Measurements from ENCODE around the gene ATP13A2.

The ATP13A2 gene

GRCh38 chr1:17045634-17046333 lies 34.1 kb upstream of the ATP13A2 start:
- peak; percentile 83 for DNase-seq (ENCODE audit: low read depth)
- H3K4me3 ChIP-seq (replicated peaks; ENCODE audit: low read depth, low read length) = peak overlapping the region; percentile 34

GRCh38 chr1:17045150-17045549 lies 33.4 kb upstream of the ATP13A2 start:
- H3K4me3 ChIP-seq (replicated peaks; ENCODE audit: low read depth, low read length) = no peak overlapping the region
- DNase-seq (ENCODE audit: low read depth) = no peak
- no peak for TF ChIP-seq CTCF (IDR thresholded peaks at IDR 0.05; ENCODE audit: low read length, missing control alignments)

More at GRCh38 chr1:17045634-17046333, 34.1 kb upstream of the ATP13A2 start:
- peak; percentile 77 for TF ChIP-seq CTCF (IDR thresholded peaks at IDR 0.05; ENCODE audit: low read length, missing control alignments)

- no peak overlapping the region for H3K4me3 ChIP-seq (replicated peaks; ENCODE audit: low read depth, low read length)
- DNase-seq (ENCODE audit: low read depth) = no peak
- no peak for TF ChIP-seq CTCF (IDR thresholded peaks at IDR 0.05; ENCODE audit: low read length, missing control alignments)
Measured at GRCh38 chr1:17043676-17044075, 31.9 kb upstream of the ATP13A2 start.

- DNase-seq (ENCODE audit: low read depth) = no peak
- no peak overlapping the region for H3K4me3 ChIP-seq (replicated peaks; ENCODE audit: low read depth, low read length)
- TF ChIP-seq CTCF (IDR thresholded peaks at IDR 0.05; ENCODE audit: low read length, missing control alignments) = no peak
Measured at GRCh38 chr1:17040135-17040534, 28.4 kb upstream of the ATP13A2 start.

- H3K4me3 ChIP-seq (replicated peaks; ENCODE audit: low read depth, low read length) = no peak overlapping the region
- no peak for TF ChIP-seq CTCF (IDR thresholded peaks at IDR 0.05; ENCODE audit: low read length, missing control alignments)
- DNase-seq (ENCODE audit: low read depth) = no peak
Measured at GRCh38 chr1:17039522-17039921, 27.8 kb upstream of the ATP13A2 start.

GRCh38 chr1:17033481-17033880 lies 21.8 kb upstream of the ATP13A2 start:
- no peak overlapping the region for H3K4me3 ChIP-seq (replicated peaks; ENCODE audit: low read depth, low read length)
- no peak for DNase-seq (ENCODE audit: low read depth)
- TF ChIP-seq CTCF (IDR thresholded peaks at IDR 0.05; ENCODE audit: low read length, missing control alignments) = no peak

GRCh38 chr1:17032741-17033140 lies 21.0 kb upstream of the ATP13A2 start:
- no peak for TF ChIP-seq CTCF (IDR thresholded peaks at IDR 0.05; ENCODE audit: low read length, missing control alignments)
- no peak overlapping the region for H3K4me3 ChIP-seq (replicated peaks; ENCODE audit: low read depth, low read length)
- DNase-seq (ENCODE audit: low read depth) = no peak
